Stimulated activated CD4-positive, alpha-beta T cell treated with anti-CD3 and anti-CD28 coated beads, Interleukin-2, amount 100 ng/mL, for 48 hours (primary cell): ENCODE data around the gene GID4.

Source experiments
- DNase-seq, 2 donors: peaks; one replicate each; pipeline ENCODE4 v3.0.0-alpha.2; 2020

Gene GID4

DNA sequence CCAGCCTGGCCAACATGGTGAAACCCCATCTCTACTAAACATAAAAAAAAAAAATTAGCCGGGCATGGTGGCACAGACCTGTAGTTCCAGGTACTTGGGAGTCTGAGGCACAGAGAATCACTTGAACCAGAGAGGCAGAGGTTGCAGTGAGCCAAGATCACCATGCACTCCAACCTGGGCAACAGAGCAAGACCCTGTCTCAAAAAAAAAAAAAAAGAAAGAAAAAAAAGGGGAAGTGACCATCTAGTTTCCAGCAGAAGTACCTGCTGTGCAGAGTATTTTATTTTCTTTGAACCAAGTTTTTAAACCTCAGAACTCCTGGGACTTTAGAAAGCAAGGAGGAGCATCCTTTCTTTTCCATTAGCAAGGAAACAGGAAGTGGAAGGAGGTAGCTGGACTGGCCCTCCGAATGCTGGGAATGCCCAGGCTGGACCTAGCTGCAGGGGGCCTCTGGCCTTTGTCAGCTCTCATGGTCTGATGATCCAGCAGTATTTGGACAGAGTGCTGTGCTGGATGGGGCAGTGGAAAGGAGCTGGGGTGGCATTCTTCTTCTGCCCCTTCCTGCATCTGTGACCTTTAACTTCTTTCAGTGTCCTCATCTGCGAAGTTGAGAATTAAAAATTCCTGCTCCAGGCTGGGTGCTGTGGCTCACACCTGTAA lies 6.6 kb downstream of the GID4 start:
- DNase-seq = no peak

GRCh38 chr17:18055597-18055996 lies 16.4 kb downstream of the GID4 start:
- no peak for DNase-seq

DNA sequence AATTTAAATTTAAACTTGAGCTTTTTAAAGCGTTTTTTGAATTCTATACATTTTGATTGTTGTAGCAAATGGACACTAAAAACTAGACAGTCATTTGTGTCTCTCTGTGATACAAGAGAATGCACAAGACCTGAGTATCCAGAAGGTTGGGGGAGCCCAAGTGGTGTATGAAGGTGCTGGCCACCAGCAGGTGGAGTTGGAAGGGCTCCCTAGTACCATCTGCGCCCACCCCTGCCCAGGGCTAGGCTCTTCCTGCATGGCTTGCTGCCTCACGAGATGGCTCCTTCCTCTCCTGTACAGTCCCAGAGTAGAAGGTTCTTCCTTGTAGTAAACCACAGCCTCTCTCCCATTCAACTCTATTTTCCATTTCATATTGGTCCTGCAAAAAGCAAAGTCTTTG lies 17.0 kb downstream of the GID4 start:
- DNase-seq = no peak

- DNase-seq = no peak
Observed at GRCh38 chr17:18059283-18059682, 20.1 kb downstream of the GID4 start.

DNA sequence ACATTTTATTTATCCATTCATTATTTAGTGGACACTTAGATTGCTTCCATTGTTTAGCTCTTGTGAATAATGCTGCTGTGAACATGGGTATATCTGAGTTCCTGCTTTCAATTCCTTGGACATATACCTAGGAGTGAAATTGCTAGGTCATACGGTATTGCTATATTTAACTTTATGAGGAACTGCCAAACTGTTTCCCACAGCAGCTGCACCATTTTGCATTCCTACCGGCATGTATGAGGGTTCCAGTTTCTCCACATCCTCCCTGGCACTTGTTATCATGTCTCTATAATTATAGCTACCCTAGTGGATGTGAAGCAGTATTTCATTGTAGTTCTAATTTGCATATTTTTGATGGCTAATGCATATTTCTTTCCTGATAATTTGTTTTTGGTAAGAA lies 24.8 kb downstream of the GID4 start:
- no peak for DNase-seq

DNA sequence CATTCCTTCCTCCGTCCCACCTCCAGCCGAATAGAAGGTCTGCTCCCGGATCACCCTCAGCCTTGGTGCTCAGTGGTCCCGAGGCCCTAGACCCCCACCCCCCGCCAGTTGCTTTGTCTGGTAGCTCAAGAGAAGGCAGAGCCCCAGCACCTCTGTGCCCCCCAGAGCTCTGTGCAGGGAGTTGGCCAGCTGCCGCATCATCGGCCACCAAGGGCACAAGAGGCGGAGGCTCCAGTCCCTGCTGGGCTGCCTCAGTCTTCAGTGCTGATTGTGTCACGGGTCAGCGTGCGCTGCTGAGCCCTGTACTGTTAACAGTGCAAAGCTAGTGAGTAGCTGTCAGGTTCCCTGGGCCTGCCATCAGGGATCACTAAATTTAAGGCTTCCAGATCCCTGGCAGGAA lies 26.3 kb downstream of the GID4 start:
- DNase-seq = no peak

DNA sequence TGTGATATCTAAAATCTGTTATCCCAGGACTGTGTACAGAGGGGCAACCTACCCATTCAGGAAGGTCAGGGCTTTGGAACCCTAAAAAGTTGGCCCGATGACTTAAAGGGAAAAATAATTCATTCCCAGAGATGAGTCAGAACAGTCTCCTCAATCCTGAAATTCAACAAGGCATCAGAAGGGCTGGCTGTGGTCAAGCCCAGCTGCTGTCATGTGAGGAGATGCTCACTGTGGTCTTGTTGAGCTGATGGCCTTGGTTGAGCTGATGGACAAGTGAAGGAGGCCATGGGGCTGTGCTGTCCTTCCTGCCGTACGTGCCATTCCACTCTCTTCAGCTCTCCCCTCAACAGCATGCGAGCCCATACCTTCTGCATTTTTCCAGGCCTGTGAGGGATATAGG lies 27.7 kb downstream of the GID4 start:
- no peak for DNase-seq

- no peak for DNase-seq
Observed at GRCh38 chr17:18069101-18069500, 29.9 kb downstream of the GID4 start.

- no peak for DNase-seq
Observed at GRCh38 chr17:18070861-18071340, 31.7 kb downstream of the GID4 start.

DNA sequence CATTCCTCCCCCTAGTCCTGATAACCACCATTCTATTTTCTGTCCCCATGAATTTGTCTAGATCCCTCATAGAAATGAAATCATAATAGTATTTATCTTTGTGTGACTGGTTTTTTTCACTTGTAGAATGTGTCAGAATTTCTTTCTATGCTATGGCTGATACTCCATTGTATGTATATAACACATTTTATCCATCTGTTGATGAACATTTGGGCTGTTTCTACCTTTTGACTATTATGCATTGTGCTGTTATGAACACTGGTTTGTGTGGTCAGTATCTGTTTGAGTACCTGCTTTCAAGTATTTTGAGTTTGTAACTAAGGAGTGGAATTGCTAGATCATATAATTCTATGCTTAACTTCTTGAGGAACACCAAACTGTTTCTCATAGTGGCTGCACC lies 32.5 kb downstream of the GID4 start:
- DNase-seq = no peak

DNA sequence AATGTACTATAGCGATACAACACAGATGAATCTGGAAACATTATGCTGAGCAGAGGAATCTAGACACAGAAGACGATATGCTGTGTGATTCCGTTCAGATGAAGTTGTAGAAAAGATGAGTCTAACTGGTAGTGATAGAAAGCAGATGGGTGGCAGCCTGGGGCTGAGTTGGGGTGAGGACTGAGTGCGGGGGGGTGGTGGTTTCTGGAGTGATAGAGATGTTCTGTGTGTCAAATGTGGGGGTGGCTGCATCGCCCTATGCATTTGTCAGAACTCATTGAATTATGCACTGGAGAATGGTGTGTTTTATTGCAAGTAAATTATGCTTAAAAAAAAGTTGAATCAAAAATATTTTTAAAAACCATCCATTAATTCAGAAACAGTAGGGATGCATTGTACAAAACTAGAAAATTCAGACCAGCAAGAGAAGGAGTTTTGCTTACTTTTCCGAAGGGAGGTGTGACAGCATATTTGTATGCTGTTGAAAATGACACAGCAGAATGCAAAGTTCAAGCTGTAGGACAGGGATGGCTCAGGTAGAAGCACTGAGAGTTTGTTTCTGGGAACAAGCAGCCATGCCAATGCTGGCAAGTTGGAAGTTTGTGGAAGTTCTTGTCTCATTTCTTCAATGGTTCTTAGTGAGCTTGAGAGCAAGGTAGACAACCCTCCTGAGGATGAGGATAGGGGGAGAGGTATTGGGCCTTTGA lies 35.5 kb downstream of the GID4 start:
- DNase-seq = no peak

- no peak for DNase-seq
Observed at GRCh38 chr17:18076936-18077335, 37.7 kb downstream of the GID4 start.

DNA sequence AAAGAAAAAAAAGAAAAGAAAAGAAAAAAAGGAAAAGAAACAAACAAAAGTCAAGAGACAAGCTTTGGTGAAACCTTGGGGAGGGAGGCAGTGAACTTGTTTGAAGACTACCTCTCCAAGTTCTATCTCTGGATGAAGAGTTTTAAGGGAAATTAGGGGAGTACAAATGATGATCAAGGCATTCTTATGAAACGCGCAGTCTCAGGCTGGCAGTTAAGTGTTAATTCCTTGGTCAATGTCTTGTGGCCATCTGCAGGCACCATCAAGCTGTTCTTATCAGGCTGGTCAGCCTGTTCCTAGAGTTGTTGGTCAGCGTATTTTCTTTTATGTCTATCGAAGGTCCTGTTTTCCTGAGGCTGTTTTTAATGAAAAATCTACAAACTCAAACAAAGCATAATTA lies 40.3 kb downstream of the GID4 start:
- DNase-seq = no peak

GRCh38 chr17:18084256-18084655 lies 45.0 kb downstream of the GID4 start:
- DNase-seq = no peak

DNA sequence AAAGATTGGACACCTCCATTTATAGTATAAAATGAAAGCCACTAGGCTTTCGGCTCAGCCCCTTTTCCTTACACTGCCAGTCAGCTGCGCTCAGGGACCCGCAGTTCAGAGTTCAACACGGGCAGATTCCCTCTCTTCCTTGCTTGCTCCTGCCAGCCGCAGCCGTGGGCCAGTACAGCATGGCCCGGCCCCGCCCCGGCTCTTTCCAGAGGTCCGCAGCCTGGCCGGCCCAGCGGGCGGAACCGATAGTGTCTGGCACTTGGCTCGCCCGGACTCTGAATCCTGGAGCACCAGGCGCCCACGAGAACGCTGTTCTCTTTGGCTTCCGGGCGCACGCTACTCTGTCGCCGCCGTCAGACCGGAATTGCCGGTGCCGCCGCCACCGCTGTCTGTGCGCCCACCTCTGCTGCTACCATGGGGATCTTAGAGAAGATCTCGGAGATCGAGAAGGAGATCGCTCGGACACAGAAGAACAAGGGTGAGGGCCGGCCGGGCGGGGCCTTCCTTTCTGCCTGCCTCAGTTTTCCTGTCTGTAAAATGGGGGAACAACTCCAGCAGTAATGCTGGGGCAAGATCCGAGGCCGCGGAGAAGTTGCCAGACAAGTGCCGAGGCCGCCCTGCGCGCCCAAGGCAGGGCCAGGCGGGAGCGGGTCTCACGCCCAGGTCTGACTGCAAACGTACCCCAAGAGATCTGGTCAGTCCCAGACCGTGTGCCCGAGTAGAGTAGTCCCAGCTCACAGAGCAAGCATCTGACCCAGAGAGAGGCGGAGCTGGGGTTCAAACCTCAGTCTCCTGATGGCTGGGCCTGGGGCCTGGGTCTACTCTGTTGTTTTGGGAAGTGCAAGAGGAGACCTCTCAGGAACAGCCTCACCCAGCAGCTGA lies 48.6 kb downstream of the GID4 start, which contains the start of gene DRG2:
TSS of gene DRG2 (plus strand) at position 339 of the 882 bp plus-strand sequence. CDS start at position 415, 76 bp downstream.
- DNase-seq = peak; percentile 94 to 96

DNA sequence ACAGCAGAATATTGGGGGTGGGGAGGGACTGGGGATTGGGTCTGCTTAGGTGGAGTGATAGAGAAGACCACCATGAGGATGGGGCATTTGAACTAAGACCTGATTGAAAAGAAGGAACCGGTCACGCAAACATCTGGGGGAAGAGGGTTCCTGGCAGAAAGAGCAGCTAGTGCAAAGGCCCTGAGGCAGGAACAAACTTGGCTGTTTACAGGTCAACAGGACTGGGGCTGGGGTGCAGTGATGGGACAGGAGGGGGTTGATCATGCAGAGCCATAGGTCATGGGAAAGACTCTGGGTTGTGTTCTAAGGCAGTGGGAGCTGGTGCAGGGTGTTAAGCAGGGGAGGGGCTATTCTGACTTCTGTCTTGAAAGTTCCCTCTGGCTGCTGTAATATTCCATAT lies 50.4 kb downstream of the GID4 start:
- no peak for DNase-seq

GRCh38 chr17:18093616-18094408 lies 54.6 kb downstream of the GID4 start:
- no peak for DNase-seq

- DNase-seq = no peak
Observed at GRCh38 chr17:18094409-18094807, 55.2 kb downstream of the GID4 start.

- no peak for DNase-seq
Observed at GRCh38 chr17:18099516-18099915, 60.3 kb downstream of the GID4 start.

DNA sequence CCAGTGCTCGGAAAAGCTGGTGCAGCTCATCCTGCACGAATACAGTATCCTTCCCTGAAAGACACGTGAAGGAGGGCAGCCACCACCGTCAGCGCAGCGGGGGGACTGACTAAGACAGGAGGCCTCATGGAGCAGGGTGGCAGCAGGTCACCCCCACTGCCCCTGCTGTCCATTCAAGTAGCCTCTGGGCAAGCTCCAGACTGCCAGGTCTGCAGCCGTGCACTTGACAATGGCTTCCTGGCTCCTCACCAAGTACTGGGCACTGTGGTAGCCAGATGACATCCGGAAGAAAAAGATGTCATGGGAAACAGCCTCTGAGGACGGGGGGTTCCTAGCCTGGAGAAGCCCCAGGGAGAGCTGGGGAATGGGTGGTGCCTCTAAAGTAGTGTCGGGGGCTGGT lies 61.4 kb downstream of the GID4 start:
- no peak for DNase-seq

- DNase-seq = no peak
Observed at GRCh38 chr17:18101828-18102227, 62.6 kb downstream of the GID4 start.

- no peak for DNase-seq
Observed at GRCh38 chr17:18102640-18103039, 63.4 kb downstream of the GID4 start.

GRCh38 chr17:18105027-18105426 lies 65.8 kb downstream of the GID4 start:
- DNase-seq = no peak
